Measurements from ENCODE around the gene SOCS2.
"Not testable (repeated sequence)": the region's sequence is repeated elsewhere in the genome, so short reads cannot be mapped to it uniquely, and the experiment has no call there.

DNA sequence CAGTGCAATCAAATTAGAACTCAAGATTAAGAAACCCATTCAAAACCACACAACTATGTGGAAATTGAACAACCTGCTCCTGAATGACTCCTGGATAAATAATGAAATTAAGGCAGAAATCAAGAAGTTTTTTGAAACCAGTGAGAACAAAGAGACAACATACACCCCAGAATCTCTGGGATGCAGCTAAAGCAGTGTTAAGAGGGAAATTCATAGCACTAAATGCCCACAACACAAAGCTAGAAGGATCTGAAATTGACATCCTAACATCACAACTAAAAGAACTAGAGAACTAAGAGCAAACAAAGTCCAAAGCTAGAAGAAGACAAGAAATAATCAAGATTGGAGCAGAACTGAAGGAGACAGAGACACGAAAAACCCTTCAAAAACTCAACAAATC is 13.8 kb upstream of the SOCS2 start:
- TF ChIP-seq, protein P1, sequence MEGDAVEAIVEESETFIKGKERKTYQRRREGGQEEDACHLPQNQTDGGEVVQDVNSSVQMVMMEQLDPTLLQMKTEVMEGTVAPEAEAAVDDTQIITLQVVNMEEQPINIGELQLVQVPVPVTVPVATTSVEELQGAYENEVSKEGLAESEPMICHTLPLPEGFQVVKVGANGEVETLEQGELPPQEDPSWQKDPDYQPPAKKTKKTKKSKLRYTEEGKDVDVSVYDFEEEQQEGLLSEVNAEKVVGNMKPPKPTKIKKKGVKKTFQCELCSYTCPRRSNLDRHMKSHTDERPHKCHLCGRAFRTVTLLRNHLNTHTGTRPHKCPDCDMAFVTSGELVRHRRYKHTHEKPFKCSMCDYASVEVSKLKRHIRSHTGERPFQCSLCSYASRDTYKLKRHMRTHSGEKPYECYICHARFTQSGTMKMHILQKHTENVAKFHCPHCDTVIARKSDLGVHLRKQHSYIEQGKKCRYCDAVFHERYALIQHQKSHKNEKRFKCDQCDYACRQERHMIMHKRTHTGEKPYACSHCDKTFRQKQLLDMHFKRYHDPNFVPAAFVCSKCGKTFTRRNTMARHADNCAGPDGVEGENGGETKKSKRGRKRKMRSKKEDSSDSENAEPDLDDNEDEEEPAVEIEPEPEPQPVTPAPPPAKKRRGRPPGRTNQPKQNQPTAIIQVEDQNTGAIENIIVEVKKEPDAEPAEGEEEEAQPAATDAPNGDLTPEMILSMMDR (IDR thresholded peaks at IDR 0.05), result not testable (repeated sequence)
- not testable (repeated sequence) for TF ChIP-seq POLR2A (IDR thresholded peaks at IDR 0.05); EP300 (IDR thresholded peaks at IDR 0.05; ENCODE audit: low read depth)
